Globus pallidus (tissue), 1 donor: ENCODE data around the gene KIAA0753.
"Not testable (repeated sequence)": the region's sequence is repeated elsewhere in the genome, so short reads cannot be mapped to it uniquely, and the experiment has no call there.

Source experiments
- DNase-seq: peaks from one replicate; pipeline ENCODE4 v3.0.0-alpha.2; 2015; ENCODE audit warnings: low spot score

KIAA0753 gene

DNA sequence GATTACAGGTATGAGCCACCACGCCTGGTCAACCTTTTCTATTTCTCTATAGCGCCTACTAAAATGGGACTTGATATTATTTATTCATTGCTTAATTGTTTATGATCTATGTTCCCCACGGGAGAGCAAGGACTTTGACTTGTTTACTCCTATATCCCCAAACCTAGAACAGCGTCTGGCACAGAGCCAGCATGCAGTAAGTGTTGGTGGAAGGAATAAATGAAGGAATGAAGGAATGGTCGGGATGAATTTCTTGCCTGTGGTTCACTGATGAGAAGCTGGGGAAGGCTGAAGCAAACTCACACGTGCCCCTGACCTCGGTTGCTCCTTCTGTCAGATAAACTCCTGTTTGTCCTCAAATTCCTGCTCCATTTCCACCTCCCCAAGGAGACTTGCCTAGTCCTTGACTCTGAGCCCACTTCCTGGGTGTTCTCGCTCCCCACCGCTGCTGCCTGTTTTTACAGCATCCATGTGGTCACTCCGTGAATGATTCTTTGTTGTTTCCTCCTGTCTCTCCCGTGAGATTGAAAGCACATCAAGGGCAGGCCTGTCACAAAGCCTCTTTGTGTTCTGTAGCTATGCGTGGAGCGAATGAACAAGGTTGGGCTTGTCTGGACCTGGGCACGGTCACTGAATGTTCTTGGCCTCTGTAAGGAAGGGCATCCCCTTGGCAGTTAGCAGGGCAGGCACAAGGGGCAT is 28.4 kb upstream of the KIAA0753 start:
- DNase-seq = no peak

- no peak for DNase-seq
Measured at GRCh38 chr17:6668219-6668618, 27.7 kb upstream of the KIAA0753 start.

DNA sequence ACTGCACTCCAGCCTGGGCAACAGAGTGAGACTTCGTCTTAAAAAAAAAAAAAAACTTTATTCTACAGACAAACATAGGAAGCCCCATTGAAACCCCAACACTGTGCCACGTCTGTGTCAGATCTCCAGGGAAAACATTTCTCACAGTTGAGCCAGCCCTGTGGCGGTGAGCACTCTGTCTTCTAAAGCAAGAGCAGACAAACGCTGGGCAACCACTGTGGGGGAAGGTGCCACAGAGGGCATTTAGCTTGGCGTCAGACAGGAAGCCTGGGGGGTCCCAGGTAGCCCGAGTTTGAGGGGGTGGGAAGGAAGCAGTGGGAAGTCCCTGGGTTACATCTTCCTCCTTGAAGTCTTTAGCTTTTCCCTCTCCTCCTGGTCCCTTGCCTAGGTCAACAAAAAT is 27.0 kb upstream of the KIAA0753 start:
- DNase-seq = no peak

- no peak for DNase-seq
Measured at GRCh38 chr17:6666557-6666956, 26.0 kb upstream of the KIAA0753 start.

- DNase-seq = peak; percentile 67
Measured at GRCh38 chr17:6666077-6666521, 25.6 kb upstream of the KIAA0753 start.

GRCh38 chr17:6663200-6663599 is 22.7 kb upstream of the KIAA0753 start:
- DNase-seq = not testable (repeated sequence)

DNA sequence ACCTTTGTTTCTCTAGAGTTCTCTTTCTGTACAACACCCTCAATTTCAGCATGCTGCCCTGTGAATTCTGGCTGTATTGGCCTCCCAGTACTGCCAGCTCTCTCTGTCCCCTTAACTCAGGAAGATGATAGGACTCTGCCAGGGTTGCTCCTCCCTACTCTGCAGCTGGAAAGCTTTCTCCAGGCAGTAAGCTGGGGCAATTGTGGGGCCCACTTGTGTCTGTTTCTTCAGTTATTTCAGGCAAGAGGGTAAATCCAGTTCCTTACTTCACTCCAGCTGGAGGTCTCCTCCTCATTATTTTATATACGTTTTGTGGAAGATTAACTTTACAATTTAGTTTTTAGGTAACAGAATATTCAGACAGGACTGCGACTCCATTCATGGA is 20.9 kb upstream of the KIAA0753 start:
- DNase-seq = no peak

- DNase-seq = peak; percentile 39
Measured at GRCh38 chr17:6660805-6661463, 20.4 kb upstream of the KIAA0753 start.

DNA sequence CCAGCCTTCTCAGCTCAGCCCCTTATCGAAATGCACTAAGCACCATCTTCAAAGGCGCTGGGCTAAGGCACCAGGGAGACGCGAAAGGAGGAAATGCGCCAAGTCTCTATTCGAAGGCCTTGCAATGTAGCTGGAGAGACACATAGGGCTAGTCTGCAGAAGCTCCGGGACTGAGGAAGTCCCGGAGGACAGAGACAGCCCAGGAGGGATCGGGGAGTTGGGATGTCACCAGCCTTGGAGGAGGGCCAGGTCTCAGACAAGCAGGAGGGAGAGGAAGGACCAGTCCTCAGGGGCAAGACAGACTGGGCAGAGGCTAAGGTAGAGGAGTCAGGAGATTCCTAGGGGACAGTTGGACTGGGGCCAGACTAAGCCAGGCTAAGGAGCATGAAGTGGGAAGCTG is 19.6 kb upstream of the KIAA0753 start:
- DNase-seq = no peak

DNA sequence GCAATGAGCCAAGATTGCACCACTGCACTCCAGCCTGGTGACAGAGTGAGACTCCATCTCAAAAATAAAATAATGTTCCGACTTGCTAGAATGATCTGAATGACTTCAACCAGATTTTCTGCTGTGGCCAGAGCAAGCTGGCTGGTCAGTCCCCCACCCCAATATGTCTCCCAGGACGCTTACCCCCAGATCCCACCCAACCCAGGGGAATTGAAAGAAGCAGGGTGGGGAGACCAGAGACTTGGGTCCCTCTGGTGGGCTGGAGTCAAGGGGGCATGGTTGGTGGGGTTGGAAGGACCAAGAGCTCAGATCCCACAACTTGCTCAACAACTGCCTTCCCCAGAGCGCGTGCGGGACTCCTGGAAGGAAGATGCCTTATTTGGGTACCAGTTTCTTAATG is 17.9 kb upstream of the KIAA0753 start:
- not testable (repeated sequence) for DNase-seq

- no peak for DNase-seq
Measured at GRCh38 chr17:6657633-6658287, 17.2 kb upstream of the KIAA0753 start.

GRCh38 chr17:6656797-6657632 is 16.5 kb upstream of the KIAA0753 start:
- DNase-seq = not testable (repeated sequence)

DNA sequence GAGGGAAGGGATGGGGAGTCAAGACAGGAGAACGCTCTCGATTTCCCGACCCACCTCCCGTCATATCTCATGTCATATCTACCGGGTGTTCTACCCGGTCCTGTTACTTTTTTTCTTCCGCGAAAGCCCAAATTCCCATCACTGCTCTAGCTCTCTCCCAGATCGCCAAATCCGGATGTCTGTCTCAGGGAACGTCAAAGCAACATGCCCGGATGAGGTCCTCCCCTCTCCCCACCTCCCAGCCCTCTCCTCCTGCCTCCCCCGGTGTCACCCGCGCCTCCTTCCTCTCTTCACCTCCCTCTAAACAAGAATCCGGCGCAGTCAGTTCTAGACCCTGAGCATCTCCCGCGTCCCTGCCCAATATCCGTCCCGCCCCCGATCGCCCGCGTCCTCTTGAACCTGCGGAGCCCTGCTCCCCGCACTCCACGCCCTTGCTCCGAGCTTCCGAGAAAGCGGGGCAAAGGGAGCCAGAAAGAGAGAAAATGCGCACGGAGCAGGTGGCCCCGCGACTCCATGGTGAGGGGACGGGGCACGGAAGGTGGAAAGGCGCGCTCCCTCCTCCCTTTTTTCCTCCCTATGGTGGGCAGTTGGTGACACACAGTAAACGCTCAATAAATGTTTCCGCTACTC is 15.3 kb upstream of the KIAA0753 start:
- not testable (repeated sequence) for DNase-seq

GRCh38 chr17:6654841-6655731 is 14.6 kb upstream of the KIAA0753 start:
- DNase-seq = no peak

- DNase-seq = no peak
Measured at GRCh38 chr17:6651919-6652452, 11.5 kb upstream of the KIAA0753 start.

DNA sequence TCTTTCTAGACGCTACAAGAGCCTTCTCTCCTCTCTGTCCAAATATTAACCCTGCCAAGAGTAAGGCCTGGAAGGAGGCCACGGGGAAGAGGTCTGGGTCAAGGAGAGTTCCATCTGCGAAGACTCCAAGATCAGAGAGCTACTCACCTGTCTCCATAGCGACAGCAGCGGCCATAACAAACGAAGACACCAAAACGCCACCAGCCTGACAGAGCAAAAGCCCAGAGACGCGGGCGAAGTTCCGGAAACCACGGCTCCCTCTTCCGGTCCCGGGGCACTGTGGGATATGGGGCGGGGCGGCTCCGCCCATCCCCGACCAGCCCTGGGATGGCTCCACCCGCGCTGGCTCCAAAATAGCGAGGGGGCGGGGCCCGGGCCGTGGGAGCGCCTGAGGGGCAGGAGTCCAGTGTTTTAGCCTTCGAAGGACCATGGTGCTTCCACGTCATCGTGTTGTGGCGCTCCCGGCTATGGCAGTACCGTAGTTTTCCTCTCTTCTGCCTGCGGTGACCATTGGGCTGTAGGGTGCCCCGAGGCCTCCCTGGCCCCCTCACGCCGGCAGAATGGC is 10.9 kb upstream of the KIAA0753 start, which contains the start of the genes C17orf100 and MED31:
Gene C17orf100 (plus strand): TSS at position 409 of the 565 bp plus-strand sequence. CDS start 152 bp downstream, at position 561.
Gene MED31 (minus strand): TSS at position 252 of the 565 bp plus-strand sequence. CDS start 77 bp downstream, at position 175.
- peak; percentile 84 for DNase-seq

DNA sequence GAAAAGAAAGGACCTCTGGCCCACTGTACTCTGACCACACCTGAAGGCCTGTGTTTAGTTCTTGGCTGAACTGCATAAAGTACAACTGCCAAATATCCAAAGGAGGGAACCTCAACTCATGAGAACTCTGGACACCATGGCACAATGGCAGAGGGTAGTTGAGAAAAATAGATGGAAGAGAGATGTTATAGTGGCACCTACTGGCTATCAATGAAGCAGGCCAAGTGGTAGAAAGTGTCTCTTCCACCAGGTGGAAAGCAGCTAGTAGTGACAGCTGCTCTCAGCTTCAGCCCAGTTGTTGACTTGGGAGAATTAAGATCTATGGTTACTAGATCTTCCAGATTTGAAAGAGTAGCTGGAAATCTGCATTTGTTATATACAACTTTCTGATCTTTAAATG is 7.7 kb upstream of the KIAA0753 start:
- no peak for DNase-seq

GRCh38 chr17:6643451-6644125 is 3.1 kb upstream of the KIAA0753 start:
- no peak for DNase-seq

- DNase-seq = no peak
Measured at GRCh38 chr17:6642592-6642991, 2.1 kb upstream of the KIAA0753 start.
